ENCODE results near the gene VWA2. TPM values are rescaled to one million over a fixed set of nuclear protein-coding genes. Genes with fewer than 3 reads are reported as not detected.

Gene VWA2
- total and polyA plus RNA-seq, 2 of the 4 experiments (the other 2 are of a cell fraction) = not detected

DNA sequence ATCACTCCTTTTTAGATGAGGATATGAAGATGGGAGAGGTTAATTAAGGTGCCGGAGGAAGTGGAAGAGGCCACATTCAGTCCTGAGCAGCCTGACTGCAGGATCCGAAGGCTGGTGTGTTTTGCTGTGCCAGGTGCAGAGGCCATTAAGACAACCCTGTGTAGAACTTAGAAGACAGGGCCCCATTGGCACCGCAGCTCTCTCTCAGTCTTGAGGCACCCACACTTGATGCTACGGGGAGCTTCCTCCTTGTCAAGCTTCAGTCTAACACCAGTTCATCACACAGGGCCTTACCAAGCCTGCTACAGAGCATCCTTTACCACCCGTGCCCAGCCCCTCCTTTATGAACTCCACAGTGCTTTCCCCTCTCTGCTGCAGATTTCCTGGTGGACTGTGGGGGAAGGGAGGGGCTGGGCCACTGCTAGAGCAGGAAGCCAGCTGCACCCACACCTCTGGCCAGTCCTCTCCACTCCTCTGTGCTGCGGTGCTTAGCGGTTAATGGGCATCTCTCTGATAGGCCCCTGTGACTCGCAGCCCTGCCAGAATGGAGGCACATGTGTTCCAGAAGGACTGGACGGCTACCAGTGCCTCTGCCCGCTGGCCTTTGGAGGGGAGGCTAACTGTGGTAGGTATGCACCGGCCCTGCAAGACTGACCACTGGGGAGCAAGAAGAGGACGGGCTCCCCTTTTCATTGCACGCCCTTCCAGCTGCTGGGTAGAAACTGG lies 45.5 kb downstream of the VWA2 start:
- intact Hi-C loops (cut with micrococcal nuclease) = no loop called here
- dilution Hi-C loops (cut with HindIII; ENCODE audit: low sequenced_read_pairs, unreplicated experiment) = no loop called here
- ATAC-seq (ENCODE audit: low read depth) = no peak

More for the DNA sequence above, 45.5 kb downstream of the VWA2 start:
- no peaks in the 10 kb centered on the region for H3K36me3 ChIP-seq (ENCODE audit: control insufficient read depth, insufficient read depth, low read length)
- H4K8ac ChIP-seq (ENCODE audit: low read depth in 2 of 2, low read length in 2 of 2) = no peak overlapping the region
- no peak overlapping the region for H2BK15ac ChIP-seq (ENCODE audit: low read depth, low read length)
- no peak overlapping the region for H3K9ac ChIP-seq (ENCODE audit: low read depth, low read length)
- H3K79me1 ChIP-seq (ENCODE audit: low read depth in 1 of 2, low read length in 2 of 2) = no peaks in the 10 kb centered on the region
- no peak overlapping the region for H3K4ac ChIP-seq (ENCODE audit: low read depth, low read length)
- H2BK20ac ChIP-seq (ENCODE audit: low read depth, low read length) = no peak overlapping the region
- no peak overlapping the region for H3K18ac ChIP-seq (ENCODE audit: low read depth, low read length)
- H3K27me3 ChIP-seq (ENCODE audit: control insufficient read depth, insufficient read depth, low read length) = peaks cover 46% of the 10 kb centered on the region
- H3K4me3 ChIP-seq (ENCODE audit: insufficient read depth, low read depth, low read length) = no peak overlapping the region
- no peak overlapping the region for H3K27ac ChIP-seq (ENCODE audit: insufficient read depth, low read length)
- H3K4me2 ChIP-seq (ENCODE audit: low read depth, low read length) = no peak overlapping the region
- in situ Hi-C loops (cut with MboI; ENCODE audit: low sequenced_read_pairs) = no loop called here
- no peak overlapping the region for H2AK9ac ChIP-seq (replicated peaks; ENCODE audit: low read depth, low read length, poor library complexity)
- WGBS, 2 experiments (ENCODE audit: extremely low coverage in 2 of 2, insufficient read length in 1 of 2) = 84% methylated on average over 6 of the region's 13 CpGs; no CpG with 5 or more reads in 1 of the 2 experiments
- H4K91ac ChIP-seq (ENCODE audit: insufficient read depth, low read depth, low read length) = no peak overlapping the region
- no peaks in the 10 kb centered on the region for H4K20me1 ChIP-seq (ENCODE audit: insufficient read depth, low read length)
- H2AK5ac ChIP-seq (ENCODE audit: low read depth, low read length) = no peak overlapping the region
- no peak overlapping the region for H2BK5ac ChIP-seq (ENCODE audit: low read depth, low read length, poor library complexity, severe bottlenecking)
- no TSS peak for BruUV-seq (replicated peaks)
- CTCF ChIA-PET = interaction anchor here (0.6 to 0.8 kb wide), 2 partner anchors 20 to 46 kb away, joined by 3 read pairs; no protein-coding TSS in a partner anchor
- no peaks in the 10 kb centered on the region for H3K4me1 ChIP-seq (ENCODE audit: control insufficient read depth, insufficient read depth, low read length)
- H2BK120ac ChIP-seq (ENCODE audit: low read depth, low read length) = no peak overlapping the region
- H4K5ac ChIP-seq (ENCODE audit: low read depth, low read length) = no peak overlapping the region
- POLR2A ChIA-PET (ENCODE audit: unreplicated experiment) = no interaction called here
- no peaks in the 10 kb centered on the region for H3K9me3 ChIP-seq (ENCODE audit: control insufficient read depth, insufficient read depth, low read length)
- H3K14ac ChIP-seq (replicated peaks; ENCODE audit: low read depth, low read length) = no peak overlapping the region
- no peak for TF ChIP-seq MAZ (IDR thresholded peaks at IDR 0.05; ENCODE audit: borderline replicate concordance, low read depth, low read length)
- no peak for TF ChIP-seq MAFK (IDR thresholded peaks at IDR 0.05; ENCODE audit: low read depth, low read length)
- no peak for TF ChIP-seq RCOR1 (IDR thresholded peaks at IDR 0.05; ENCODE audit: insufficient replicate concordance, low read length)
- TF ChIP-seq, protein P1, sequence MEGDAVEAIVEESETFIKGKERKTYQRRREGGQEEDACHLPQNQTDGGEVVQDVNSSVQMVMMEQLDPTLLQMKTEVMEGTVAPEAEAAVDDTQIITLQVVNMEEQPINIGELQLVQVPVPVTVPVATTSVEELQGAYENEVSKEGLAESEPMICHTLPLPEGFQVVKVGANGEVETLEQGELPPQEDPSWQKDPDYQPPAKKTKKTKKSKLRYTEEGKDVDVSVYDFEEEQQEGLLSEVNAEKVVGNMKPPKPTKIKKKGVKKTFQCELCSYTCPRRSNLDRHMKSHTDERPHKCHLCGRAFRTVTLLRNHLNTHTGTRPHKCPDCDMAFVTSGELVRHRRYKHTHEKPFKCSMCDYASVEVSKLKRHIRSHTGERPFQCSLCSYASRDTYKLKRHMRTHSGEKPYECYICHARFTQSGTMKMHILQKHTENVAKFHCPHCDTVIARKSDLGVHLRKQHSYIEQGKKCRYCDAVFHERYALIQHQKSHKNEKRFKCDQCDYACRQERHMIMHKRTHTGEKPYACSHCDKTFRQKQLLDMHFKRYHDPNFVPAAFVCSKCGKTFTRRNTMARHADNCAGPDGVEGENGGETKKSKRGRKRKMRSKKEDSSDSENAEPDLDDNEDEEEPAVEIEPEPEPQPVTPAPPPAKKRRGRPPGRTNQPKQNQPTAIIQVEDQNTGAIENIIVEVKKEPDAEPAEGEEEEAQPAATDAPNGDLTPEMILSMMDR (conservative IDR thresholded peaks at IDR 0.05; ENCODE audit: low read depth, low read length) = no peak
- no peak for TF ChIP-seq CHD1 (IDR thresholded peaks at IDR 0.05; ENCODE audit: low read depth, low read length)
- no peak for TF ChIP-seq RAD21 (IDR thresholded peaks at IDR 0.05; ENCODE audit: low read length)
- no peak for TF ChIP-seq SMC3 (IDR thresholded peaks at IDR 0.05; ENCODE audit: low read depth, low read length)
- TF ChIP-seq, protein P2, sequence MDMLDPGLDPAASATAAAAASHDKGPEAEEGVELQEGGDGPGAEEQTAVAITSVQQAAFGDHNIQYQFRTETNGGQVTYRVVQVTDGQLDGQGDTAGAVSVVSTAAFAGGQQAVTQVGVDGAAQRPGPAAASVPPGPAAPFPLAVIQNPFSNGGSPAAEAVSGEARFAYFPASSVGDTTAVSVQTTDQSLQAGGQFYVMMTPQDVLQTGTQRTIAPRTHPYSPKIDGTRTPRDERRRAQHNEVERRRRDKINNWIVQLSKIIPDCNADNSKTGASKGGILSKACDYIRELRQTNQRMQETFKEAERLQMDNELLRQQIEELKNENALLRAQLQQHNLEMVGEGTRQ (IDR thresholded peaks at IDR 0.05; ENCODE audit: low read depth, low read length) = no peak
- no peak for TF ChIP-seq NFE2L2 (IDR thresholded peaks at IDR 0.05; ENCODE audit: low read depth, low read length)
- TF ChIP-seq RFX5 (IDR thresholded peaks at IDR 0.05; ENCODE audit: low read depth, low read length) = no peak
- TF ChIP-seq MXI1 (IDR thresholded peaks at IDR 0.05; ENCODE audit: borderline replicate concordance, low read depth, low read length) = no peak
- no peak for TF ChIP-seq POLR2A (IDR thresholded peaks at IDR 0.05; ENCODE audit: low read depth, low read length)
- no peak for TF ChIP-seq FOS (IDR thresholded peaks at IDR 0.05; ENCODE audit: low read depth, low read length)
- no peak overlapping the region for H3K23ac ChIP-seq (ENCODE audit: low read depth, low read length)
- no peaks in the 10 kb centered on the region for H3K9me1 ChIP-seq (ENCODE audit: insufficient read depth, low read length)
- H3K56ac ChIP-seq (ENCODE audit: extremely low read depth, insufficient read depth, low read length) = no peak overlapping the region
- DNase-seq = no peak
- no peak overlapping the region for H2AFZ ChIP-seq (replicated peaks; ENCODE audit: low read length, poor library complexity)
